ENCODE measurements around the gene MYO1B.

MYO1B gene

GRCh38 chr2:191335875-191336464 is 90.8 kb downstream of the MYO1B start:
- TF ChIP-seq EZH2phosphoT487 (IDR thresholded peaks at IDR 0.05; ENCODE audit: borderline replicate concordance): no peak
- no peak for TF ChIP-seq CTCF (conservative IDR thresholded peaks at IDR 0.05; ENCODE audit: low read length)

GRCh38 chr2:191341436-191341835 is 96.2 kb downstream of the MYO1B start:
- Histone ChIP-seq H4K20me1 (ENCODE audit: insufficient read depth, low read length, poor library complexity, severe bottlenecking) (no peaks in the 10 kb centered on the region), H3K27me3 (ENCODE audit: insufficient read depth, low read length, poor library complexity, severe bottlenecking) (no peaks in the 10 kb centered on the region), H3K36me3 (ENCODE audit: insufficient read depth, low read length) (peaks cover 34% of the 10 kb centered on the region; the same call in 1 of the 2 replicates), H3K4me2 (ENCODE audit: low read depth, low read length, poor library complexity, severe bottlenecking) (no peak overlapping the region), H3F3A (ENCODE audit: low read depth) (no peaks in the 10 kb centered on the region), H3K4me3 (ENCODE audit: low read length, poor library complexity, severe bottlenecking) (no peak overlapping the region), H2AFZ (ENCODE audit: low read length) (no peak overlapping the region), H3K9me2 (replicated peaks; ENCODE audit: low read depth, low read length) (no peaks in the 10 kb centered on the region), H3K9ac (ENCODE audit: low read depth, low read length, poor library complexity, severe bottlenecking) (no peak overlapping the region), H3K9me3 (ENCODE audit: insufficient read depth, low read depth, low read length) (no peaks in the 10 kb centered on the region), H3K4me1 (ENCODE audit: insufficient read depth, low read length, poor library complexity, severe bottlenecking) (no peaks in the 10 kb centered on the region), H3K79me2 (ENCODE audit: insufficient read depth, low read length) (no peaks in the 10 kb centered on the region)
- TF ChIP-seq CTCF (conservative IDR thresholded peaks at IDR 0.05; ENCODE audit: low read length): no peak
- no peak for TF ChIP-seq EZH2phosphoT487 (IDR thresholded peaks at IDR 0.05; ENCODE audit: borderline replicate concordance)

More at GRCh38 chr2:191335875-191336464, 90.8 kb downstream of the MYO1B start:
- no peaks in the 10 kb centered on the region for H4K20me1 ChIP-seq (ENCODE audit: insufficient read depth, low read length, poor library complexity, severe bottlenecking)
- H2AFZ ChIP-seq (ENCODE audit: low read length): no peak overlapping the region
- no peaks in the 10 kb centered on the region for H3K4me1 ChIP-seq (ENCODE audit: insufficient read depth, low read length, poor library complexity, severe bottlenecking)
- H3K4me3 ChIP-seq (ENCODE audit: low read length, poor library complexity, severe bottlenecking): no peak overlapping the region
- H3K9me2 ChIP-seq (replicated peaks; ENCODE audit: low read depth, low read length): no peaks in the 10 kb centered on the region
- no peak overlapping the region for H3K4me2 ChIP-seq (ENCODE audit: low read depth, low read length, poor library complexity, severe bottlenecking)
- H3K79me2 ChIP-seq (ENCODE audit: insufficient read depth, low read length): no peaks in the 10 kb centered on the region
- H3K9me3 ChIP-seq (ENCODE audit: insufficient read depth, low read depth, low read length): no peaks in the 10 kb centered on the region
- H3K9ac ChIP-seq (ENCODE audit: low read depth, low read length, poor library complexity, severe bottlenecking): no peak overlapping the region
- no peaks in the 10 kb centered on the region for H3K27me3 ChIP-seq (ENCODE audit: insufficient read depth, low read length, poor library complexity, severe bottlenecking)
- H3F3A ChIP-seq (ENCODE audit: low read depth): no peaks in the 10 kb centered on the region
- peaks cover 28% of the 10 kb centered on the region; the same call in 1 of the 2 replicates for H3K36me3 ChIP-seq (ENCODE audit: insufficient read depth, low read length)

- no peaks in the 10 kb centered on the region for H3K9me3 ChIP-seq (ENCODE audit: insufficient read depth, low read depth, low read length)
- H3K36me3 ChIP-seq (ENCODE audit: insufficient read depth, low read length): peaks cover 50% of the 10 kb centered on the region; the same call in 1 of the 2 replicates
- H3K4me1 ChIP-seq (ENCODE audit: insufficient read depth, low read length, poor library complexity, severe bottlenecking): peaks cover 5% of the 10 kb centered on the region
- no peaks in the 10 kb centered on the region for H3K27me3 ChIP-seq (ENCODE audit: insufficient read depth, low read length, poor library complexity, severe bottlenecking)
- H3K9ac ChIP-seq (ENCODE audit: low read depth, low read length, poor library complexity, severe bottlenecking): no peak overlapping the region
- H3K9me2 ChIP-seq (replicated peaks; ENCODE audit: low read depth, low read length): no peaks in the 10 kb centered on the region
- H3K4me3 ChIP-seq (ENCODE audit: low read length, poor library complexity, severe bottlenecking): no peak overlapping the region
- no peak overlapping the region for H3K4me2 ChIP-seq (ENCODE audit: low read depth, low read length, poor library complexity, severe bottlenecking)
- H3F3A ChIP-seq (ENCODE audit: low read depth): no peaks in the 10 kb centered on the region
- TF ChIP-seq CTCF (conservative IDR thresholded peaks at IDR 0.05; ENCODE audit: low read length) (no peak), EZH2phosphoT487 (IDR thresholded peaks at IDR 0.05; ENCODE audit: borderline replicate concordance) (no peak)
- H4K20me1 ChIP-seq (ENCODE audit: insufficient read depth, low read length, poor library complexity, severe bottlenecking): no peaks in the 10 kb centered on the region
- H3K79me2 ChIP-seq (ENCODE audit: insufficient read depth, low read length): no peaks in the 10 kb centered on the region
- no peak overlapping the region for H2AFZ ChIP-seq (ENCODE audit: low read length)
These were observed 98.7 kb downstream of the MYO1B start for GRCh38 chr2:191343796-191344338.

Measured in Loucy (cell line).